Stimulated activated CD4-positive, alpha-beta T cell treated with anti-CD3 and anti-CD28 coated beads, TNF-alpha, amount 100 ng/mL, for 4 hours (primary cell): ENCODE data around the gene CISH.

Experiments used
- DNase-seq, 3 experiments: peaks; one replicate each; pipeline ENCODE4 v3.0.0-alpha.2; 2020; ENCODE audit warnings: low read depth in 3 of 3

Gene CISH

GRCh38 chr3:50611464-50612233 is at the start of gene CISH:
Gene CISH, minus strand, starts transcription at chr3:50611774. Its CDS starts 124 bp downstream, at chr3:50611650.
- DNase-seq: peak; percentile 97 to 98 (median 98)

- no peak for DNase-seq
Observed at GRCh38 chr3:50660386-50660785, 48.8 kb upstream of the CISH start.

- DNase-seq: no peak
Observed at GRCh38 chr3:50658831-50659230, 47.3 kb upstream of the CISH start.

- no peak for DNase-seq
Observed at GRCh38 chr3:50658416-50658815, 46.8 kb upstream of the CISH start.

GRCh38 chr3:50657816-50658215 is 46.2 kb upstream of the CISH start:
- DNase-seq: no peak

- no peak for DNase-seq
Observed at GRCh38 chr3:50657407-50657806, 45.8 kb upstream of the CISH start.

GRCh38 chr3:50656417-50657195 is 45.0 kb upstream of the CISH start:
- DNase-seq: no peak

GRCh38 chr3:50655009-50655830 is 43.6 kb upstream of the CISH start:
- peak in 1 of 3 experiments; percentile 19 for DNase-seq

GRCh38 chr3:50653937-50654595 is 42.5 kb upstream of the CISH start:
- DNase-seq: no peak

- peak; percentile 26 to 35 (median 29) for DNase-seq
Observed at GRCh38 chr3:50652709-50653108, 41.1 kb upstream of the CISH start.

GRCh38 chr3:50651920-50652529 is 40.5 kb upstream of the CISH start:
- DNase-seq: no peak

GRCh38 chr3:50651445-50651844 is 39.9 kb upstream of the CISH start:
- DNase-seq: no peak

- no peak for DNase-seq
Observed at GRCh38 chr3:50650018-50650417, 38.4 kb upstream of the CISH start.

- no peak for DNase-seq
Observed at GRCh38 chr3:50649451-50649931, 37.9 kb upstream of the CISH start.

- DNase-seq: no peak
Observed at GRCh38 chr3:50648944-50649343, 37.4 kb upstream of the CISH start.

GRCh38 chr3:50648313-50648712 is 36.7 kb upstream of the CISH start:
- no peak for DNase-seq

GRCh38 chr3:50645378-50645777 is 33.8 kb upstream of the CISH start:
- no peak for DNase-seq

GRCh38 chr3:50644561-50644960 is 33.0 kb upstream of the CISH start:
- DNase-seq: no peak

GRCh38 chr3:50642382-50642781 is 30.8 kb upstream of the CISH start:
- DNase-seq: no peak

- DNase-seq: no peak
Observed at GRCh38 chr3:50639055-50639494, 27.5 kb upstream of the CISH start.

- no peak for DNase-seq
Observed at GRCh38 chr3:50637945-50638344, 26.4 kb upstream of the CISH start.
